ENCODE results near the gene CAD.

GRCh38 chr2:27288610-27289009 lies 71.4 kb downstream of the CAD start:
- TF ChIP-seq CTCF (conservative IDR thresholded peaks at IDR 0.05 in 1 of 2, IDR thresholded peaks at IDR 0.05 in 1 of 2; ENCODE audit: extremely low read depth in 1 of 2, insufficient read depth in 1 of 2, low read depth in 1 of 2, low read length in 2 of 2) (no peak), EZH2 (IDR thresholded peaks at IDR 0.05; ENCODE audit: borderline replicate concordance, low read length) (no peak)

Measured in mammary epithelial cell (primary cell).